Sigmoid colon (tissue), 4 donors: ENCODE results near the gene GRM3.

Experiments used
- POLR2AphosphoS5 ChIP-seq, 4 donors: sonication (generic); formaldehyde crosslinking; IDR thresholded peaks; one replicate each; pipeline ENCODE4 v1.6.1; 2017; ENCODE audit warnings: antibody characterized with exemption in 4 of 4
- TF ChIP-seq, protein P1 (sequence below), 4 experiments: fragments of 450-650 bp in 3 of 4; fragments of 200-600 bp in 1 of 4; IDR thresholded peaks; one replicate each; pipeline ENCODE4 v1.5.1; 2016 to 2019; ENCODE audit warnings: antibody characterized with exemption in 4 of 4, mild to moderate bottlenecking in 3 of 4, moderate library complexity in 2 of 4

DNA sequence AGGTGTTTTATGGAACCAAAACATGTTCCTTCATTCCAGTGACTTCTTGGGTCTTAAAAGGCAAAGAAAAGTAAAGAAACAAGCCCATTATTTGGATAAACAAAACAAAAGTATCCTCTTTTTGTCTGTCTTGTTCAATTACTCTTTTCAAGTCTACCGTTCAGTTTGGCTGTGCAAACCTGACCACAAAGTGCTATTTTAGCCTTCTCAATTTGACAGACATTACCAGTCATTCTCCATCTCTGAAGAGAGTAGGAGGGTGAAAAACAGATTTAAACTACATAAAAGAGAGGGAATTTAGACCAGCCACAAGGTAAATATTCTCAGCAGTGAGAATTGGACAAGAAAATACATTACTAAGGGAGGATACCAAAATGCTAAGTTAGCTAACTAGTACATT is 145.2 kb downstream of the GRM3 start:
- TF ChIP-seq POLR2AphosphoS5 (IDR thresholded peaks at IDR 0.05), result no peak
- TF ChIP-seq, protein P1, sequence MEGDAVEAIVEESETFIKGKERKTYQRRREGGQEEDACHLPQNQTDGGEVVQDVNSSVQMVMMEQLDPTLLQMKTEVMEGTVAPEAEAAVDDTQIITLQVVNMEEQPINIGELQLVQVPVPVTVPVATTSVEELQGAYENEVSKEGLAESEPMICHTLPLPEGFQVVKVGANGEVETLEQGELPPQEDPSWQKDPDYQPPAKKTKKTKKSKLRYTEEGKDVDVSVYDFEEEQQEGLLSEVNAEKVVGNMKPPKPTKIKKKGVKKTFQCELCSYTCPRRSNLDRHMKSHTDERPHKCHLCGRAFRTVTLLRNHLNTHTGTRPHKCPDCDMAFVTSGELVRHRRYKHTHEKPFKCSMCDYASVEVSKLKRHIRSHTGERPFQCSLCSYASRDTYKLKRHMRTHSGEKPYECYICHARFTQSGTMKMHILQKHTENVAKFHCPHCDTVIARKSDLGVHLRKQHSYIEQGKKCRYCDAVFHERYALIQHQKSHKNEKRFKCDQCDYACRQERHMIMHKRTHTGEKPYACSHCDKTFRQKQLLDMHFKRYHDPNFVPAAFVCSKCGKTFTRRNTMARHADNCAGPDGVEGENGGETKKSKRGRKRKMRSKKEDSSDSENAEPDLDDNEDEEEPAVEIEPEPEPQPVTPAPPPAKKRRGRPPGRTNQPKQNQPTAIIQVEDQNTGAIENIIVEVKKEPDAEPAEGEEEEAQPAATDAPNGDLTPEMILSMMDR (IDR thresholded peaks at IDR 0.05), result no peak
